Endothelial cell (in vitro differentiated cells): ENCODE results near the gene RAB1B. TPM values are rescaled to one million over a fixed set of nuclear protein-coding genes. Genes with fewer than 3 reads are reported as not detected.

ENCODE experiments used
- DNase-seq: peaks from one replicate; pipeline ENCODE4 v3.0.0; 2021; ENCODE audit warnings: low spot score
- H3K27ac Mint-ChIP-seq: one replicate; pipeline ENCODE4 v1.8.0; 2021; ENCODE audit warnings: mixed read lengths, inconsistent platforms; ENCODE audit not compliant: unreplicated experiment
- H3K27me3 Mint-ChIP-seq: one replicate; pipeline ENCODE4 v1.8.0; 2021; ENCODE audit warnings: mild to moderate bottlenecking, moderate library complexity, mixed read lengths, inconsistent platforms; ENCODE audit not compliant: unreplicated experiment
- H3K36me3 Mint-ChIP-seq: one replicate; pipeline ENCODE4 v1.8.0; 2021; ENCODE audit warnings: mild to moderate bottlenecking, low read depth, mixed read lengths, inconsistent platforms; ENCODE audit not compliant: unreplicated experiment
- H3K4me1 Mint-ChIP-seq: one replicate; pipeline ENCODE4 v1.8.0; 2021; ENCODE audit warnings: mild to moderate bottlenecking, mixed read lengths, inconsistent platforms; ENCODE audit not compliant: unreplicated experiment
- H3K4me3 Mint-ChIP-seq: one replicate; pipeline ENCODE4 v1.8.0; 2021; ENCODE audit warnings: mild to moderate bottlenecking, mixed read lengths, inconsistent platforms; ENCODE audit not compliant: unreplicated experiment
- H3K9me3 Mint-ChIP-seq: one replicate; pipeline ENCODE4 v1.8.0; 2021; ENCODE audit warnings: mixed read lengths, inconsistent platforms; ENCODE audit not compliant: unreplicated experiment
- total RNA-seq: library from RNA; stranded (reverse); fragmentation: NEBNext Ultra II Directional; extraction: Animal tissue kit (Norgen Biotek cat#: 25700); gene quantifications from one replicate; pipeline ENCODE4 v1.2.1, GENCODE V29; 2021; ENCODE audit not compliant: unreplicated experiment
- TF ChIP-seq, protein P1 (sequence below): fragments of 200-600 bp; sonication (generic); IDR thresholded peaks from one replicate; pipeline ENCODE4 v1.5.0; 2021; ENCODE audit warnings: antibody characterized with exemption; ENCODE audit not compliant: unreplicated experiment

Gene RAB1B
- total RNA-seq, 1 donor from 2014 or later: 189 TPM

GRCh38 chr11:66242095-66242765, 26.2 kb upstream of the RAB1B start:
- H3K27ac Mint-ChIP-seq: no peak overlapping the region
- no peak for DNase-seq
- H3K36me3 Mint-ChIP-seq: peaks cover 41% of the 10 kb centered on the region
- H3K4me3 Mint-ChIP-seq: no peak overlapping the region
- no peaks in the 10 kb centered on the region for H3K4me1 Mint-ChIP-seq
- H3K27me3 Mint-ChIP-seq: peaks cover 16% of the 10 kb centered on the region
- TF ChIP-seq, protein P1, sequence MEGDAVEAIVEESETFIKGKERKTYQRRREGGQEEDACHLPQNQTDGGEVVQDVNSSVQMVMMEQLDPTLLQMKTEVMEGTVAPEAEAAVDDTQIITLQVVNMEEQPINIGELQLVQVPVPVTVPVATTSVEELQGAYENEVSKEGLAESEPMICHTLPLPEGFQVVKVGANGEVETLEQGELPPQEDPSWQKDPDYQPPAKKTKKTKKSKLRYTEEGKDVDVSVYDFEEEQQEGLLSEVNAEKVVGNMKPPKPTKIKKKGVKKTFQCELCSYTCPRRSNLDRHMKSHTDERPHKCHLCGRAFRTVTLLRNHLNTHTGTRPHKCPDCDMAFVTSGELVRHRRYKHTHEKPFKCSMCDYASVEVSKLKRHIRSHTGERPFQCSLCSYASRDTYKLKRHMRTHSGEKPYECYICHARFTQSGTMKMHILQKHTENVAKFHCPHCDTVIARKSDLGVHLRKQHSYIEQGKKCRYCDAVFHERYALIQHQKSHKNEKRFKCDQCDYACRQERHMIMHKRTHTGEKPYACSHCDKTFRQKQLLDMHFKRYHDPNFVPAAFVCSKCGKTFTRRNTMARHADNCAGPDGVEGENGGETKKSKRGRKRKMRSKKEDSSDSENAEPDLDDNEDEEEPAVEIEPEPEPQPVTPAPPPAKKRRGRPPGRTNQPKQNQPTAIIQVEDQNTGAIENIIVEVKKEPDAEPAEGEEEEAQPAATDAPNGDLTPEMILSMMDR: no peak
- H3K9me3 Mint-ChIP-seq: no peaks in the 10 kb centered on the region

DNA sequence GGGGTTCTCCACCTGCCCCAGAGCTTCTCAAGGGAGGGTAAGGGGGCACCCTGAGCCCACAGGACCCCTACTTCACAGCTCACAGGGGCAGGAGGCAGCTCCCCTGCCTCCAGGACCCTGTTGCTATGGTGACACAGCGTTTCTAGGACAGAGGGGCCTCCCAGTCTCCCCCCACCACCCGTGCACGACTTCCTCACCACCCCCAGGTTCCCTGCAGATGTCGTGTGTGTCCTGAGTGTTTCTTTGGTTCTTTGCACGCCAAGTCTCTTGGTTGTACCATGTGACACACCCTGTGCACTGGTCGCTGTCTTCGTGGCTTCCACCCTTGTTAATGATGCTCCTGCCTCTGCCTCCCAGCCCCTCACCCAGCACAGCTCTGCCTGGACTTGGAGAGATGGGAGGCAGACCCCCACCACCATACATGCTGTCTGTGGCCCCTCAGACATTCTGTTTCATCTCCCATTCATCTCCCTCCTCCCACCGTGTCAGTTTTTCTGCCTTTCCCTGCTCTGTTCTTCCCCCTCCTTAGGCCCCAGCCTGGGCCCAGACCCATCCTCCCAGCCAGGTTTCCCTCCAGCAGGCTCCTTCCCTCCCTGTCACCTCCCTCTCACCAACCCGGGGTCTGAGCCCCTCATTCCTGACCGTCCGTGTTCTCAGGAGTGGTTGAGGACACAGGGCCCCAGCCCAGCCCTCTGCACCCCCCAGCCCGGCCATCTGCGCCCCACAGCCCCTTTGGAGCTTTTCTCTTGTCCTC, 24.5 kb upstream of the RAB1B start:
- peak overlapping the region; percentile 57 for H3K27ac Mint-ChIP-seq
- no peaks in the 10 kb centered on the region for H3K9me3 Mint-ChIP-seq
- H3K27me3 Mint-ChIP-seq: peaks cover 16% of the 10 kb centered on the region
- H3K36me3 Mint-ChIP-seq: peaks cover 38% of the 10 kb centered on the region
- TF ChIP-seq, protein P1: no peak
- no peak overlapping the region for H3K4me3 Mint-ChIP-seq
- H3K4me1 Mint-ChIP-seq: no peaks in the 10 kb centered on the region
- DNase-seq: no peak

DNA sequence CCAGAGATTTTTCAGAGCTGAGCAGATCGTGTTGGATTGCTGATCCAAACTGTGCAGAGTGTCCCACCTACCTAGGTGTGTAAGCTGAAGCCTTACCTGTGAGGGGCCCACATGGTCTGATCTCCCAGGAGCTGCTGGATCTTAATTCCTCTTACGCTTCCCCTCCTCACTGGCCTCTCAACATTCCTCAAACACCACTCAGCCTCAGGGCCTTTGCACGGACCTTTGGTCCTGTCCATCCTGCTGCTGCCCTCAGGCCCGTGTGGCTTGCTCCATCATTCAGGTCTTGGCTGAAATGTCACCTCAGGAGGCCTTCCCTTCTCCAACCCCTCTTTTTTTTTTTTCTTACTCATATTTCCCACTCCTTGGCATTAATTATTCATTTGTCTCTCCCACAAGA, 21.1 kb upstream of the RAB1B start:
- H3K9me3 Mint-ChIP-seq: no peaks in the 10 kb centered on the region
- TF ChIP-seq, protein P1: no peak
- no peak overlapping the region for H3K27ac Mint-ChIP-seq

GRCh38 chr11:66247801-66248200, 20.6 kb upstream of the RAB1B start:
- Mint-ChIP-seq H3K27me3 (peaks cover 10% of the 10 kb centered on the region), H3K4me1 (no peaks in the 10 kb centered on the region), H3K36me3 (peaks cover 45% of the 10 kb centered on the region), H3K9me3 (no peaks in the 10 kb centered on the region), H3K27ac (no peak overlapping the region), H3K4me3 (peak overlapping the region; percentile 7)
- DNase-seq: no peak
- TF ChIP-seq, protein P1: no peak

More for the DNA sequence above, 21.1 kb upstream of the RAB1B start:
- Mint-ChIP-seq H3K4me3 (peak overlapping the region; percentile 7), H3K27me3 (peaks cover 10% of the 10 kb centered on the region), H3K36me3 (peaks cover 45% of the 10 kb centered on the region), H3K4me1 (no peaks in the 10 kb centered on the region)
- DNase-seq: no peak

DNA sequence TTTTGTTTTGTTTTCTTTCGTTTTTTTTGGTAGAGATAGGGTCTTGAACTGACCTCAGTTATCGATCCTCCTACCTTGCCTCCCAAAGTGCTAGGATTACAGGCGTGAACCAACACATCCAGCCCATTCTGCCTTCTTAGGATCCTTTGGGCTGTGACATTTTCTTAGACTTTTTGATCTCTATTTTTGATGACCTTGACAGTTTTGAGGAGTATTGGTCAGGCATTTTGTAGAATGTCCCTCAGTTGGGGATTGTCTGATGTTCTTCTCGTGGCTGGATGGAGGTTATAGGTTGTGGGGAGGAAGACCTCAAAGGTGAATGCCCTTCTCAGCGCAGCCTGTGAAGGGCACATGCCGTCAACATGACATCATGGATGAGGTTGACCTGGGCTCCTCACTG, 19.5 kb upstream of the RAB1B start:
- TF ChIP-seq, protein P1: no peak
- DNase-seq: no peak
- Mint-ChIP-seq H3K4me1 (no peaks in the 10 kb centered on the region), H3K36me3 (peaks cover 42% of the 10 kb centered on the region), H3K27ac (peak overlapping the region; percentile 17), H3K4me3 (no peak overlapping the region), H3K27me3 (peaks cover 15% of the 10 kb centered on the region), H3K9me3 (no peaks in the 10 kb centered on the region)
